Naive thymus-derived CD8-positive, alpha-beta T cell (primary cell): ENCODE measurements around the gene CHST12. TPM values are rescaled to one million over a fixed set of nuclear protein-coding genes. Genes with fewer than 3 reads are reported as not detected.

Experiments
- ATAC-seq, 2 donors: fragments of 150-1000 bp; cut with Tn5 transposase in 1 of 2; sonication (Bioruptor Pico), chemical (Tn5 transposase) in 1 of 2; 1 replicate in 1 of 2; 2 replicates in 1 of 2; pipeline ENCODE4 v1.10.0; 2021; ENCODE audit warnings: mild to moderate bottlenecking in 2 of 2, moderate library complexity in 2 of 2
- POLR2A ChIA-PET: fragments of 350-600 bp; sonication (Branson Sonifier 250); formaldehyde crosslinking; loops from one replicate; lab custom pipeline; 2021; ENCODE audit warnings: antibody characterized with exemption; lab: Charles Lee
- DNase-seq, 10 donors: peaks; one replicate each; pipeline versions ENCODE4 v3.0.0 to v3.0.0-alpha.2; 2020 to 2022
- H3K27ac Mint-ChIP-seq, 10 donors: one replicate each; pipeline ENCODE4 v1.8.0; 2020 to 2022; ENCODE audit warnings: mild to moderate bottlenecking in 10 of 10, mixed read lengths in 10 of 10, moderate library complexity in 4 of 10, inconsistent platforms in 1 of 10
- H3K27me3 Mint-ChIP-seq, 5 donors: one replicate each; pipeline ENCODE4 v1.8.0; 2021 to 2022; ENCODE audit warnings: mixed read lengths in 5 of 5
- H3K36me3 Mint-ChIP-seq, 3 donors: one replicate each; pipeline ENCODE4 v1.8.0; 2020 to 2022; ENCODE audit warnings: mixed read lengths in 3 of 3, mild to moderate bottlenecking in 2 of 3, inconsistent platforms in 1 of 3
- H3K4me1 Mint-ChIP-seq, 4 donors: one replicate each; pipeline ENCODE4 v1.8.0; 2021 to 2022; ENCODE audit warnings: mixed read lengths in 4 of 4
- H3K4me3 Mint-ChIP-seq, 10 donors: one replicate each; pipeline ENCODE4 v1.8.0; 2020 to 2022; ENCODE audit warnings: mild to moderate bottlenecking in 10 of 10, mixed read lengths in 10 of 10, moderate library complexity in 6 of 10, inconsistent platforms in 1 of 10
- H3K9me3 Mint-ChIP-seq, 9 donors: one replicate each; pipeline ENCODE4 v1.8.0; 2020 to 2022; ENCODE audit warnings: mixed read lengths in 9 of 9, mild to moderate bottlenecking in 3 of 9, inconsistent platforms in 1 of 9, moderate library complexity in 1 of 9
- polyA plus RNA-seq, 3 donors: library from polyadenylated mRNA; unstranded; fragments of 300-500 nt; fragmentation: Illumina TruSeq; gene quantifications; one replicate each; pipeline ENCODE4 v1.2.3, GENCODE V29; 2021
- total RNA-seq, 8 experiments: library from RNA in 2 of 8; stranded (reverse) in 2 of 8; gene quantifications; one replicate each; pipeline ENCODE4 v1.2.3 and lab custom pipeline; 2021 to 2026

The CHST12 gene
- total and polyA plus RNA-seq, 5 experiments from 2014 or later: 8.9 to 21.7 (median 19.2) TPM

- DNase-seq (no peak), ATAC-seq (no peak)
- peaks cover 4 to 28% (median 12%) of the 10 kb centered on the region in 4 donors for H3K4me1 Mint-ChIP-seq
- H3K27ac Mint-ChIP-seq: no peak overlapping the region
- no peaks in the 10 kb centered on the region for H3K36me3 Mint-ChIP-seq
- peak overlapping the region in 1 of 10 donors; percentile 61 for H3K4me3 Mint-ChIP-seq
- H3K9me3 Mint-ChIP-seq: peaks cover 0 to 13% (median 0%) of the 10 kb centered on the region in 9 donors
- POLR2A ChIA-PET: interaction anchor here (2.8 kb wide), 1 partner anchor 36 kb away, joined by 7 read pairs; no protein-coding TSS in a partner anchor
- peaks cover 0 to 12% (median 2%) of the 10 kb centered on the region in 5 donors for H3K27me3 Mint-ChIP-seq
Observed at GRCh38 chr7:2493205-2494164, 90.1 kb downstream of the CHST12 start.

- ATAC-seq: no peak
- H3K4me3 Mint-ChIP-seq: no peak overlapping the region
- peaks cover 0 to 9% (median 0%) of the 10 kb centered on the region in 5 donors for H3K27me3 Mint-ChIP-seq
- H3K4me1 Mint-ChIP-seq: peaks cover 2 to 20% (median 9%) of the 10 kb centered on the region in 4 donors
- DNase-seq: no peak
- no peak overlapping the region for H3K27ac Mint-ChIP-seq
- H3K9me3 Mint-ChIP-seq: peaks cover 0 to 13% (median 0%) of the 10 kb centered on the region in 9 donors
- POLR2A ChIA-PET: interaction anchor here (0.7 to 2.8 kb wide), 4 partner anchors 10 to 35 kb away, joined by 3 to 7 read pairs (median 3); no protein-coding TSS in a partner anchor
- no peaks in the 10 kb centered on the region for H3K36me3 Mint-ChIP-seq
Observed at GRCh38 chr7:2494191-2495130, 91.0 kb downstream of the CHST12 start.

- Mint-ChIP-seq H3K9me3 (peaks cover 0 to 13% (median 0%) of the 10 kb centered on the region in 9 donors), H3K4me1 (peaks cover 2 to 24% (median 11%) of the 10 kb centered on the region in 4 donors), H3K36me3 (no peaks in the 10 kb centered on the region), H3K27ac (peak overlapping the region in 1 of 10 donors; percentile 18), H3K4me3 (no peak overlapping the region), H3K27me3 (peaks cover 0 to 9% (median 0%) of the 10 kb centered on the region in 5 donors)
- POLR2A ChIA-PET: interaction anchor here (0.7 to 1.6 kb wide), 2 partner anchors 15 to 16 kb away, joined by 3 to 4 read pairs; no protein-coding TSS in a partner anchor
- ATAC-seq: no peak
- DNase-seq: no peak
Observed at GRCh38 chr7:2495418-2496299, 92.2 kb downstream of the CHST12 start.

GRCh38 chr7:2496375-2496774 lies 93.0 kb downstream of the CHST12 start:
- peak overlapping the region in 1 of 10 donors; percentile 25 for H3K27ac Mint-ChIP-seq
- ATAC-seq (no peak), DNase-seq (no peak)
- H3K27me3 Mint-ChIP-seq: peaks cover 0 to 9% (median 0%) of the 10 kb centered on the region in 5 donors
- H3K4me3 Mint-ChIP-seq: no peak overlapping the region
- peaks cover 0 to 9% (median 0%) of the 10 kb centered on the region in 9 donors for H3K9me3 Mint-ChIP-seq
- H3K4me1 Mint-ChIP-seq: peaks cover 2 to 25% (median 10%) of the 10 kb centered on the region in 4 donors
- POLR2A ChIA-PET: interaction anchor here (1.6 kb wide), 1 partner anchor 15 kb away, joined by 4 read pairs; no protein-coding TSS in a partner anchor
- H3K36me3 Mint-ChIP-seq: no peaks in the 10 kb centered on the region

GRCh38 chr7:2497065-2497464 lies 93.7 kb downstream of the CHST12 start:
- no peak for ATAC-seq
- POLR2A ChIA-PET: interaction anchor here (1.6 to 1.9 kb wide), 2 partner anchors 14 to 22 kb away, joined by 4 to 7 read pairs; partner anchors contain the start of gene LFNG

GRCh38 chr7:2497500-2498336 lies 94.3 kb downstream of the CHST12 start:
- Mint-ChIP-seq H3K4me3 (no peak overlapping the region), H3K4me1 (peaks cover 2 to 25% (median 8%) of the 10 kb centered on the region in 4 donors), H3K36me3 (no peaks in the 10 kb centered on the region), H3K27me3 (peaks cover 0 to 5% (median 0%) of the 10 kb centered on the region in 5 donors), H3K9me3 (no peaks in the 10 kb centered on the region), H3K27ac (peak overlapping the region in 1 of 10 donors; percentile 68)
- no peak for DNase-seq
- ATAC-seq: peak in 1 of 2 donors; percentile 9
- POLR2A ChIA-PET: interaction anchor here (1.0 to 3.0 kb wide), 7 partner anchors 10 to 32 kb away, joined by 3 to 20 read pairs (median 4); partner anchors contain the start of gene LFNG

More at GRCh38 chr7:2497065-2497464, 93.7 kb downstream of the CHST12 start:
- peaks cover 2 to 25% (median 8%) of the 10 kb centered on the region in 4 donors for H3K4me1 Mint-ChIP-seq
- no peaks in the 10 kb centered on the region for H3K36me3 Mint-ChIP-seq
- H3K27ac Mint-ChIP-seq: peak overlapping the region in 1 of 10 donors; percentile 68
- H3K4me3 Mint-ChIP-seq: no peak overlapping the region
- peaks cover 0 to 5% (median 0%) of the 10 kb centered on the region in 5 donors for H3K27me3 Mint-ChIP-seq
- DNase-seq: no peak
- H3K9me3 Mint-ChIP-seq: peaks cover 0 to 2% (median 0%) of the 10 kb centered on the region in 9 donors

Other genes starting within 250 kb of the CHST12 start
- 10 to 100 TPM; 84.5 to 95.9 TPM for gene MAD1L1, start 170.7 kb upstream of the CHST12 start, total RNA-seq
- 100 to 1,000 TPM; 146 to 243 (median 190) TPM for gene MAD1L1, start 170.7 kb upstream of the CHST12 start, polyA plus RNA-seq
- gene MRM2, start 161.4 kb upstream of the CHST12 start, total RNA-seq: 10 to 100 TPM; 16.3 to 18.2 TPM
- gene MRM2, start 161.4 kb upstream of the CHST12 start, polyA plus RNA-seq: 10 to 100 TPM; 31.8 to 53.0 (median 42.5) TPM
- gene NUDT1, start 161.4 kb upstream of the CHST12 start, total RNA-seq: 10 to 100 TPM; 17.1 to 18.5 TPM
- gene NUDT1, start 161.4 kb upstream of the CHST12 start, polyA plus RNA-seq: 10 to 100 TPM; 52.0 to 62.3 (median 53.7) TPM
- 1 to 10 TPM; 7.6 to 9.8 TPM for gene SNX8, start 89.2 kb upstream of the CHST12 start, total RNA-seq
- 10 to 100 TPM in 1 of 3 donors, 1 to 10 TPM in 2; 3.4 to 10.9 (median 5.6) TPM for gene SNX8, start 89.2 kb upstream of the CHST12 start, polyA plus RNA-seq
- 100 to 1,000 TPM; 153 to 162 TPM for gene EIF3B, start 48.8 kb upstream of the CHST12 start, total RNA-seq
- 100 to 1,000 TPM in 2 of 3 donors, 10 to 100 TPM in 1; 96.5 to 164 (median 114) TPM for gene EIF3B, start 48.8 kb upstream of the CHST12 start, polyA plus RNA-seq
- not detected for gene GRIFIN, start 72.8 kb downstream of the CHST12 start, total RNA-seq
- not detected for gene GRIFIN, start 72.8 kb downstream of the CHST12 start, polyA plus RNA-seq
- 100 to 1,000 TPM; 151 to 153 TPM for gene LFNG, start 116.2 kb downstream of the CHST12 start, total RNA-seq
- 1 to 10 TPM in 2 of 3 donors, under 1 TPM in 1; 0.54 to 3.0 (median 1.6) TPM for gene LFNG, start 116.2 kb downstream of the CHST12 start, polyA plus RNA-seq
- 10 to 100 TPM; 32.2 to 32.4 TPM for gene BRAT1, start 151.9 kb downstream of the CHST12 start, total RNA-seq
- gene BRAT1, start 151.9 kb downstream of the CHST12 start, polyA plus RNA-seq: 10 to 100 TPM; 21.0 to 43.6 (median 25.4) TPM
- gene IQCE, start 155.4 kb downstream of the CHST12 start, total RNA-seq: 1 to 10 TPM; 6.6 to 8.9 TPM
- gene IQCE, start 155.4 kb downstream of the CHST12 start, polyA plus RNA-seq: 1 to 10 TPM in 2 of 3 donors, under 1 TPM in 1; 0.77 to 2.2 (median 2.0) TPM
- gene TTYH3, start 228.4 kb downstream of the CHST12 start, total RNA-seq: 10 to 100 TPM; 13.7 to 14.9 TPM
- 1 to 10 TPM; 1.1 to 1.9 (median 1.1) TPM for gene TTYH3, start 228.4 kb downstream of the CHST12 start, polyA plus RNA-seq